ENCODE measurements around the gene PTH2R. TPM values are rescaled to one million over a fixed set of nuclear protein-coding genes. Genes with fewer than 3 reads are reported as not detected.

Gene PTH2R
- total and polyA plus RNA-seq, 10 donors, result 0.10 to 0.92 (median 0.43) TPM; not detected in 1

- WGBS, 5 donors, result 33 to 45% (median 42%) methylated on average over 4 of the region's 4 CpGs
- Histone ChIP-seq H3K36me3 (no peaks in the 10 kb centered on the region), H3K4me1 (peaks cover 0 to 3% (median 0%) of the 10 kb centered on the region in 6 donors), H3K27me3 (replicated peaks in 1 of 7) (no peaks in the 10 kb centered on the region), H3K27ac (peak overlapping the region in 5 of 8 donors; percentile 9 to 65 (median 31)), H3K4me3 (peak overlapping the region in 1 of 8 donors; percentile 46), H3K9me3 (peaks cover 4 to 17% (median 11%) of the 10 kb centered on the region in 8 donors)
- intact Hi-C loops (cut with DNase I; ENCODE audit: low total_unique reads), result no loop called here
- DNase-seq, result no peak
- TF ChIP-seq CTCF (IDR thresholded peaks at IDR 0.05 in 8 of 11, conservative IDR thresholded peaks at IDR 0.05 in 3 of 11) (no peak), POLR2A (IDR thresholded peaks at IDR 0.05) (no peak), POLR2AphosphoS5 (IDR thresholded peaks at IDR 0.05) (no peak)
Observed at GRCh38 chr2:208366215-208367127, 40.1 kb upstream of the PTH2R start.

GRCh38 chr2:208369091-208369490 is 37.5 kb upstream of the PTH2R start:
- 96 to 100% (median 98%) methylated on average over 2 of the region's 2 CpGs for WGBS, 5 donors
- Histone ChIP-seq H3K9me3 (peaks cover 4 to 15% (median 11%) of the 10 kb centered on the region in 8 donors), H3K27ac (no peak overlapping the region), H3K36me3 (no peaks in the 10 kb centered on the region), H3K27me3 (replicated peaks in 1 of 7) (no peaks in the 10 kb centered on the region), H3K4me1 (peaks cover 0 to 3% (median 0%) of the 10 kb centered on the region in 6 donors), H3K4me3 (no peak overlapping the region)
- TF ChIP-seq POLR2AphosphoS5 (IDR thresholded peaks at IDR 0.05), result no peak
- TF ChIP-seq CTCF (IDR thresholded peaks at IDR 0.05 in 8 of 11, conservative IDR thresholded peaks at IDR 0.05 in 3 of 11), result no peak
- no peak for TF ChIP-seq POLR2A (IDR thresholded peaks at IDR 0.05)
- no peak for DNase-seq
- intact Hi-C loops (cut with DNase I; ENCODE audit: low total_unique reads), result no loop called here

- Histone ChIP-seq H3K4me1 (peaks cover 0 to 3% (median 0%) of the 10 kb centered on the region in 6 donors), H3K9me3 (no peaks in the 10 kb centered on the region), H3K4me3 (no peak overlapping the region), H3K27ac (no peak overlapping the region), H3K36me3 (no peaks in the 10 kb centered on the region), H3K27me3 (replicated peaks in 1 of 7) (peaks cover 0 to 6% (median 0%) of the 10 kb centered on the region in 7 donors)
- intact Hi-C loops (cut with DNase I; ENCODE audit: low total_unique reads), result no loop called here
- WGBS, 5 donors, result 83 to 91% (median 85%) methylated on average over 8 of the region's 8 CpGs
- TF ChIP-seq POLR2A (IDR thresholded peaks at IDR 0.05) (no peak), CTCF (IDR thresholded peaks at IDR 0.05 in 8 of 11, conservative IDR thresholded peaks at IDR 0.05 in 3 of 11) (no peak), POLR2AphosphoS5 (IDR thresholded peaks at IDR 0.05) (no peak)
- DNase-seq, result no peak
Observed at GRCh38 chr2:208370881-208371633, 35.5 kb upstream of the PTH2R start.

GRCh38 chr2:208371634-208371935 is 35.0 kb upstream of the PTH2R start:
- Histone ChIP-seq H3K27me3 (replicated peaks in 1 of 7) (peaks cover 0 to 6% (median 0%) of the 10 kb centered on the region in 7 donors), H3K9me3 (no peaks in the 10 kb centered on the region), H3K36me3 (no peaks in the 10 kb centered on the region), H3K4me1 (peaks cover 0 to 3% (median 0%) of the 10 kb centered on the region in 6 donors), H3K4me3 (no peak overlapping the region), H3K27ac (no peak overlapping the region)
- TF ChIP-seq POLR2AphosphoS5 (IDR thresholded peaks at IDR 0.05) (no peak), CTCF (IDR thresholded peaks at IDR 0.05 in 8 of 11, conservative IDR thresholded peaks at IDR 0.05 in 3 of 11) (no peak), POLR2A (IDR thresholded peaks at IDR 0.05) (no peak)
- 38 to 94% (median 46%) methylated on average over 1 of the region's 1 CpG for WGBS, 5 donors
- no peak for DNase-seq
- intact Hi-C loops (cut with DNase I; ENCODE audit: low total_unique reads), result no loop called here
